Neural crest cell (in vitro differentiated cells): ENCODE results near the gene KSR2. TPM values are rescaled to one million over a fixed set of nuclear protein-coding genes. Genes with fewer than 3 reads are reported as not detected.

Experiments
- DNase-seq: peaks from one replicate; pipeline ENCODE4 v3.0.0; 2021; ENCODE audit warnings: low read depth, mixed read lengths, low spot score
- H3K27ac Mint-ChIP-seq: one replicate; pipeline ENCODE4 v1.8.0; 2021; ENCODE audit warnings: mild to moderate bottlenecking, mixed read lengths; ENCODE audit not compliant: unreplicated experiment
- H3K27me3 Mint-ChIP-seq: 2 replicates; pipeline ENCODE4 v1.8.0; 2021; ENCODE audit warnings: low read depth, mild to moderate bottlenecking, mixed read lengths
- H3K36me3 Mint-ChIP-seq: 2 replicates; pipeline ENCODE4 v1.8.0; 2021; ENCODE audit warnings: low read depth, mild to moderate bottlenecking, mixed read lengths
- H3K4me1 Mint-ChIP-seq: 2 replicates; pipeline ENCODE4 v1.8.0; 2021; ENCODE audit warnings: mixed read lengths
- H3K4me3 Mint-ChIP-seq: one replicate; pipeline ENCODE4 v1.8.0; 2021; ENCODE audit warnings: mild to moderate bottlenecking, mixed read lengths
- H3K9me3 Mint-ChIP-seq: 2 replicates; pipeline ENCODE4 v1.8.0; 2021; ENCODE audit warnings: mixed read lengths
- CTCF ChIP-seq: fragments of 200-600 bp; sonication (generic); conservative IDR thresholded peaks from 2 replicates; pipeline ENCODE4 v1.5.0; 2021; ENCODE audit warnings: antibody characterized with exemption, mild to moderate bottlenecking
- total RNA-seq: library from RNA; stranded (reverse); gene quantifications from 2 replicates; pipeline ENCODE4 v1.2.1, GENCODE V29; 2021

KSR2 gene
- total RNA-seq, 1 donor from 2014 or later = 0.33 TPM

- peaks cover 8% of the 10 kb centered on the region for H3K4me1 Mint-ChIP-seq
- H3K9me3 Mint-ChIP-seq = no peaks in the 10 kb centered on the region
- peaks cover 57% of the 10 kb centered on the region for H3K27me3 Mint-ChIP-seq
- H3K27ac Mint-ChIP-seq = no peak overlapping the region
- no peak for TF ChIP-seq CTCF
- no peak for DNase-seq
- H3K36me3 Mint-ChIP-seq = no peaks in the 10 kb centered on the region
- H3K4me3 Mint-ChIP-seq = no peak overlapping the region
Observed at GRCh38 chr12:117837737-117838050, 131.1 kb downstream of the KSR2 start.

GRCh38 chr12:117836999-117837736 lies 131.6 kb downstream of the KSR2 start:
- DNase-seq = peak; percentile 91
- TF ChIP-seq CTCF = peak; percentile 98
- Mint-ChIP-seq H3K36me3 (no peaks in the 10 kb centered on the region), H3K4me3 (no peak overlapping the region), H3K27me3 (peaks cover 54% of the 10 kb centered on the region), H3K27ac (no peak overlapping the region), H3K9me3 (no peaks in the 10 kb centered on the region), H3K4me1 (peaks cover 8% of the 10 kb centered on the region)

- H3K9me3 Mint-ChIP-seq = no peaks in the 10 kb centered on the region
- H3K4me1 Mint-ChIP-seq = peaks cover 8% of the 10 kb centered on the region
- peaks cover 47% of the 10 kb centered on the region for H3K27me3 Mint-ChIP-seq
- no peak overlapping the region for H3K27ac Mint-ChIP-seq
- H3K36me3 Mint-ChIP-seq = no peaks in the 10 kb centered on the region
- H3K4me3 Mint-ChIP-seq = no peak overlapping the region
- no peak for DNase-seq
- no peak for TF ChIP-seq CTCF
Observed at GRCh38 chr12:117836476-117836875, 132.3 kb downstream of the KSR2 start.

GRCh38 chr12:117835156-117835555 lies 133.6 kb downstream of the KSR2 start:
- Mint-ChIP-seq H3K27ac (no peak overlapping the region), H3K36me3 (no peaks in the 10 kb centered on the region), H3K27me3 (peaks cover 43% of the 10 kb centered on the region), H3K4me1 (peaks cover 8% of the 10 kb centered on the region), H3K4me3 (no peak overlapping the region), H3K9me3 (no peaks in the 10 kb centered on the region)
- no peak for DNase-seq
- TF ChIP-seq CTCF = no peak

- peaks cover 5% of the 10 kb centered on the region for H3K36me3 Mint-ChIP-seq
- DNase-seq = no peak
- H3K27me3 Mint-ChIP-seq = peaks cover 24% of the 10 kb centered on the region
- H3K9me3 Mint-ChIP-seq = peaks cover 6% of the 10 kb centered on the region
- peaks cover 8% of the 10 kb centered on the region for H3K4me1 Mint-ChIP-seq
- TF ChIP-seq CTCF = no peak
- H3K4me3 Mint-ChIP-seq = no peak overlapping the region
- no peak overlapping the region for H3K27ac Mint-ChIP-seq
Observed at GRCh38 chr12:117832459-117833457, 136.0 kb downstream of the KSR2 start.
